C4-2B (cell line): ENCODE data around the gene CFAP44.

Experiments
- CTCF ChIP-seq: fragments of 450-650 bp; conservative IDR thresholded peaks from 2 replicates; pipeline ENCODE4 v1.5.1; 2017; ENCODE audit warnings: mild to moderate bottlenecking
- ZFX ChIP-seq: fragments of 450-650 bp; IDR thresholded peaks from 2 replicates; pipeline ENCODE4 v1.6.1; 2017

- TF ChIP-seq CTCF: no peak
- TF ChIP-seq ZFX: no peak
Observed at GRCh38 chr3:113468539-113468938, 27.2 kb upstream of the CFAP44 start.
